GM21825 (cell line): ENCODE measurements around the gene APLN.

Experiments used
- ATAC-seq: cut with Tn5 transposase; IDR thresholded peaks from one replicate; pipeline ENCODE4 v1.9.1; 2021; ENCODE audit warnings: mild to moderate bottlenecking, moderate library complexity; ENCODE audit not compliant: unreplicated experiment

Gene APLN

DNA sequence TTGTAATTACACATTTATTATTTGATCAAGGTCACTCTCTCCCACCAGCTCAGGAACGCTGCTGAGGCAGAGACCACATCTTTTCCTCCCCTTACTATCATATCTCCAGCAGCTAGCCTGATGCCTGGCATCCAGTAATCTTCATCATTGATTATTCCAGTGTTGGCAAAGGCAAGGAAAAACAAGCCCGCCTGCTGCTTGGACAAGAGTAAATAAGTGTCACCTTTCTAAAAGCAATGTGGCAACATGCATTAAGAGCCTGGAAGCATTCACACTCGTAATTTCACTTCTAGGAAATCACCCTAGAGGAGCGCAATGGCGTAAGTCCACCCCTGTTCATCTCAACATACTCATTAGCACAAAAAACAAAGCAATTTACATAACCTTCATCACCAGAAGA, 54.8 kb downstream of the APLN start:
- no peak for ATAC-seq

DNA sequence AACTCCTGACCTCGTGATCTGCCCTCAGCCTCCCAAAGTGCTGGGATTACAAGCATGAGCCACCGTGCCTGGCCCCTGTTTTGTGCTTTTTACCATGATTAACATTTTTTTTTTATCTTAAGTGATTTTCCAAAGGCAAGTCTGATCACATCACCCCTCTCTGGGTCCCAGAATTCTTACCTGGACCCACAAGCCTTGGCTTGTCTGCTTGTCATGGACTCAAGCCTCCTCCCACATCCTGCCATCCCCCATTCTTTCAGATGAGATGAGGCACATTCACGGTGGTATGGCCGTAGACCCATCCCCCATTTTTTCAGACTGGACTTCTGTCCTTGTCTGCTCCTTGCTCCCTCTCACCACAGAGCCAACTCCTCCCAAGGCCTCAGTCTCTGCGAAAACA, 55.3 kb downstream of the APLN start:
- no peak for ATAC-seq

DNA sequence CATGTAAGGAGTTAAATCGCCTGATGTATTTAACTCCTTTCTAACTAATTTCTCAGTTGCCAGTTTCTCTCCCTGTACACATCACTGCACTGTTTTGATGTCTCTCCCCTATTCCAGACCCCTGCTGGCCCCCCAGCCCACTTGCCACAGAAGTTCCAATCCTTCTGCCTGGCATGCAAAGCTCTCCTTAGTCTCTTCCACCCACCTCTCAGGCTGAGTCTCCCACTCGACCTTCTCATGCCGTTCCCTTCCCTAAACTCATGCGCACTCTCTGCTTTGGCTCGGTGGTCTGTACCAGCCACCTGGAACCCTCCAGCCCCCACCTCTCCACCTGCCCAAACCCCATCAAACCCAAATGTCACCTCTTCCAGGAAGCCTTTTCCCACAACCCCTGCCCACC, 56.9 kb downstream of the APLN start:
- no peak for ATAC-seq

DNA sequence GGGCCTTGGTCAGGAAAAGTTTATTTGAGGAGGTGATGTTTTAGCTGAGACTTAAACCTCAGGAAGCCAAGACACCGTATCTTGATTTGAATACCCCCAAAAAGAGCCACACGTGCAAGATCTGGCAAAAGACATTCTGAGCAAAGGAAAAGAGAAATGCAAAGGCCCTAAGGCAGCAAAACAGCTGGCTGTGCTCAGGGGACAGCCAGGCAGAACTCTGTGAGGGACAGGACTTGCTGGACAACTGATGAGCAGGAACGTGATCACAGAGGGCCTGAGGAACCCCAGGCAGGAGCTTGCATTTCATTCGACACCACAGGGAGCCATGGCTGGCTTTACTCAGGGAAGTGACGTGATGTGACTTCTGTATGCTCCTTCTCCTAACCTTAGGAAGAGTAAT, 58.7 kb downstream of the APLN start:
- ATAC-seq, result no peak
